K562 (cell line): ENCODE results near the gene PFKFB2. TPM values are rescaled to one million over a fixed set of nuclear protein-coding genes. Genes with fewer than 3 reads are reported as not detected.

Experiments used
- CSDE1 ChIP-seq, 2 experiments: fragments of 450-650 bp; IDR thresholded peaks; 2 replicates each; pipeline ENCODE4 v1.6.1; 2016; ENCODE audit warnings: mild to moderate bottlenecking in 1 of 2
- GABPB2 ChIP-seq: fragments of 250-450 bp; sonication (Bioruptor Pico); conservative IDR thresholded peaks from 2 replicates; pipeline ENCODE4 v1.5.1; 2021; ENCODE audit warnings: mild to moderate bottlenecking
- IRF2 ChIP-seq: sonication (generic); formaldehyde crosslinking; IDR thresholded peaks from 2 replicates; pipeline ENCODE4 v1.8.1; 2022; ENCODE audit warnings: mild to moderate bottlenecking, missing genetic modification reagents
- MYNN ChIP-seq, 2 experiments: sonication (generic); formaldehyde crosslinking in 1 of 2; IDR thresholded peaks; 2 replicates each; pipeline versions ENCODE4 v1.5.0 to v1.6.1; 2016 to 2020; ENCODE audit warnings: antibody characterized with exemption in 1 of 2, missing genetic modification reagents in 1 of 2
- NEUROD1 ChIP-seq: fragments of 150-350 bp; IDR thresholded peaks from 2 replicates; pipeline ENCODE4 v1.6.1; 2014; ENCODE audit warnings: borderline replicate concordance, low read length, low read depth; ENCODE audit not compliant: partially characterized antibody
- NR2C2 ChIP-seq, 2 experiments: fragments of 200-800 bp in 1 of 2; sonication (Bioruptor generic) in 1 of 2; sonication (generic) in 1 of 2; formaldehyde crosslinking in 1 of 2; IDR thresholded peaks; 2 replicates each; pipeline versions ENCODE4 v1.6.1 to v1.8.0; 2016 to 2022; ENCODE audit warnings: mild to moderate bottlenecking in 1 of 2, missing compliant biosample characterization in 1 of 2, missing genetic modification characterization in 1 of 2, missing genetic modification reagents in 1 of 2
- NRF1 ChIP-seq, 2 experiments: fragments of 450-650 bp; IDR thresholded peaks in 1 of 2; conservative IDR thresholded peaks in 1 of 2; 2 replicates each; pipeline ENCODE4 v1.6.1; 2014; ENCODE audit warnings: mild to moderate bottlenecking in 2 of 2
- POLR2AphosphoS2 ChIP-seq: IDR thresholded peaks from 2 replicates; pipeline ENCODE4 v1.6.1; 2012; ENCODE audit warnings: low read length, improper control_type of control experiment
- RERE ChIP-seq: sonication (generic); formaldehyde crosslinking; IDR thresholded peaks from 2 replicates; pipeline ENCODE4 v1.8.0; 2023; ENCODE audit warnings: missing genetic modification reagents, mild to moderate bottlenecking, borderline replicate concordance
- TAF9B ChIP-seq: fragments of 450-650 bp; IDR thresholded peaks from 2 replicates; pipeline ENCODE4 v1.6.1; 2018; ENCODE audit warnings: mild to moderate bottlenecking; ENCODE audit not compliant: partially characterized antibody
- ZC3H4 ChIP-seq: sonication (generic); formaldehyde crosslinking; IDR thresholded peaks from 2 replicates; pipeline ENCODE4 v1.9.0; 2021; ENCODE audit warnings: missing genetic modification reagents, borderline replicate concordance
- ZFPM2 ChIP-seq: fragments of 250-450 bp; sonication (Bioruptor Pico); IDR thresholded peaks from 2 replicates; pipeline ENCODE4 v1.5.1; 2022; ENCODE audit warnings: mild to moderate bottlenecking
- polyA plus RNA-seq, 8 experiments: library from polyadenylated mRNA; depleted of rRNA in 4 of 8; stranded (reverse) in 5 of 8; unstranded in 3 of 8; fragments of >200 nt; fragmentation: Nextera tagmentation in 2 of 8; fragmentation: Illumina TruSeq in 1 of 8; extraction: Ambion mirVana in 2 of 8; extraction: Trizol in 1 of 8; gene quantifications; 2 replicates each; pipeline versions ENCODE4 v1.2.1 to v1.2.3, GENCODE V29; 2011 to 2014; ENCODE audit warnings: inconsistent platforms in 1 of 8, missing spikeins in 1 of 8
- total RNA-seq, 7 experiments: library from RNA; depleted of rRNA in 6 of 7; stranded (reverse); fragments of >200 nt in 6 of 7; fragmentation: Illumina TruSeq in 2 of 7; extraction: Trizol in 2 of 7; gene quantifications; 2 replicates each; pipeline versions ENCODE4 v1.2.1 to v1.2.3, GENCODE V29; 2011 to 2021; ENCODE audit warnings: low replicate concordance in 1 of 7
- TF ChIP-seq, protein P1 (sequence below): conservative IDR thresholded peaks from 2 replicates; pipeline ENCODE4 v1.6.1; 2011; ENCODE audit warnings: low read depth, mild to moderate bottlenecking, low read length; ENCODE audit not compliant: control insufficient read depth
- TF ChIP-seq, protein P2 (sequence below): fragments of 250-450 bp; sonication (Bioruptor Pico); IDR thresholded peaks from 2 replicates; pipeline ENCODE4 v1.9.0; 2021; ENCODE audit warnings: mild to moderate bottlenecking
- TF ChIP-seq, protein P3 (sequence below): IDR thresholded peaks from 2 replicates; pipeline ENCODE4 v1.6.1; 2011; ENCODE audit warnings: borderline replicate concordance, low read depth, mild to moderate bottlenecking, moderate library complexity, low read length; ENCODE audit not compliant: insufficient read depth, poor library complexity, severe bottlenecking

The PFKFB2 gene
- total and polyA plus RNA-seq, 9 of the 15 experiments (the other 6 are each of a cell fraction or from before 2014, with no cell fraction given) = 6.9 to 26.0 (median 16.4) TPM

DNA sequence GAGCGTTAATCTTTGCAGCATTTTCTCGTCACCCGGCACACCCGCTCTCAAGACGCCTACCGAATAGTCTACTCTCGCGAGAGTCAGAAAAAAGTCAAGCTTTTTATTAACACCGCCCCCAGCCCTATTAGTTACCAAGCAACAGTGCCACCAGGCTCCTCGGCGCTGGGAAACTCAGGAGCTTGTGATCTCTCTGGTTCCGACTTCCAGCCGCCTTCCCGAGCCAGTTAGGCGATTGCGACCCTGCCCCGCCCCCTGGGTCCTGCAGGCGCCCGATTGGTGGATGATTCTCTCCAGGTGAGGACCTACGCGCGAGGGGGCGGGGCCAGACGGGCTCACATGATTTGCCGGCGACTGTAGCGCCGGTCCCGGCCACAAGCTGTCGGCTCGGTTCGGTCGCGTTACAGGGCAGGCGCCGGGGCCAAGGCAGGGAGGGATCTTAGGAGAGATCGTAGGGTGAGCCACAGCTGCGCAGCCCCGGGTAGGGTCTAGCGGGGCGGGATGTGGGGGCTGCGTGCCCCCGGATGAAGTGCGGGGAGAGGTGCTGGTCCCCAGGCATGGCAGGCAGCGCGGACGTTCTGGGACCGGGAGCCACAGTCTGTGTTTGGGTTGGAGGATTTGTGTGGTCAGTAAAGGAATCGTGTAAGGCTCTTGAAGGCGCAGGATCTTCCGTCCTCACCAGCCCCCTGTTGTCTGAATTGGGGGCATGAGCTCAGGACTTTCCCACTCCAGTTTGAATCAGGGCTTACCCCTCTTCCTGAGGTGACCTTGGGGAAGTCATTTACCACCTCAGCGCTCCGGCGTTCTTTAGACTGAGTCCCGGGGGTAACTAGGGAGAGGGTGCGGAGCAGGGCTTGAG is at the start of gene PFKFB2 (continued):
- TF ChIP-seq RERE (0 out of 2 replicates have a peak, but pooled peaks have one; percentile 87), POLR2AphosphoS2 (no peak), NR2C2 (CRISPR knock-in tag; IDR thresholded peaks at IDR 0.05) (0 out of 2 replicates have a peak, but pooled peaks have one; percentile 56), NR2C2 (tag; IDR thresholded peaks at IDR 0.05) (peak; percentile 68; the same call in 1 of the 2 replicates), NEUROD1 (peak; percentile 68), NRF1 (conservative IDR thresholded peaks at IDR 0.05 in 1 of 2, IDR thresholded peaks at IDR 0.05 in 1 of 2) (peak; percentile 86 to 88), MYNN (IDR thresholded peaks at IDR 0.05) (peak; percentile 81; the same call in 1 of the 2 replicates), MYNN (CRISPR knock-in tag; IDR thresholded peaks at IDR 0.05) (no peak), ZC3H4 (CRISPR knock-in tag) (peak; percentile 87; the same call in 1 of the 2 replicates), GABPB2 (no peak; the same call in 1 of the 2 replicates), TAF9B (no peak), ZFPM2 (CRISPR knock-in tag) (no peak), IRF2 (CRISPR knock-in tag) (no peak), CSDE1 (IDR thresholded peaks at IDR 0.05) (no peak; a peak in 1 of 4 replicates)
- TF ChIP-seq, protein P1, sequence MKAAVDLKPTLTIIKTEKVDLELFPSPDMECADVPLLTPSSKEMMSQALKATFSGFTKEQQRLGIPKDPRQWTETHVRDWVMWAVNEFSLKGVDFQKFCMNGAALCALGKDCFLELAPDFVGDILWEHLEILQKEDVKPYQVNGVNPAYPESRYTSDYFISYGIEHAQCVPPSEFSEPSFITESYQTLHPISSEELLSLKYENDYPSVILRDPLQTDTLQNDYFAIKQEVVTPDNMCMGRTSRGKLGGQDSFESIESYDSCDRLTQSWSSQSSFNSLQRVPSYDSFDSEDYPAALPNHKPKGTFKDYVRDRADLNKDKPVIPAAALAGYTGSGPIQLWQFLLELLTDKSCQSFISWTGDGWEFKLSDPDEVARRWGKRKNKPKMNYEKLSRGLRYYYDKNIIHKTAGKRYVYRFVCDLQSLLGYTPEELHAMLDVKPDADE = peak; percentile 74; the same call in 1 of the 2 replicates
- TF ChIP-seq, protein P2, sequence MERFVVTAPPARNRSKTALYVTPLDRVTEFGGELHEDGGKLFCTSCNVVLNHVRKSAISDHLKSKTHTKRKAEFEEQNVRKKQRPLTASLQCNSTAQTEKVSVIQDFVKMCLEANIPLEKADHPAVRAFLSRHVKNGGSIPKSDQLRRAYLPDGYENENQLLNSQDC (CRISPR knock-in tag) = 0 out of 2 replicates have a peak, but pooled peaks have one; percentile 24
- TF ChIP-seq, protein P3, sequence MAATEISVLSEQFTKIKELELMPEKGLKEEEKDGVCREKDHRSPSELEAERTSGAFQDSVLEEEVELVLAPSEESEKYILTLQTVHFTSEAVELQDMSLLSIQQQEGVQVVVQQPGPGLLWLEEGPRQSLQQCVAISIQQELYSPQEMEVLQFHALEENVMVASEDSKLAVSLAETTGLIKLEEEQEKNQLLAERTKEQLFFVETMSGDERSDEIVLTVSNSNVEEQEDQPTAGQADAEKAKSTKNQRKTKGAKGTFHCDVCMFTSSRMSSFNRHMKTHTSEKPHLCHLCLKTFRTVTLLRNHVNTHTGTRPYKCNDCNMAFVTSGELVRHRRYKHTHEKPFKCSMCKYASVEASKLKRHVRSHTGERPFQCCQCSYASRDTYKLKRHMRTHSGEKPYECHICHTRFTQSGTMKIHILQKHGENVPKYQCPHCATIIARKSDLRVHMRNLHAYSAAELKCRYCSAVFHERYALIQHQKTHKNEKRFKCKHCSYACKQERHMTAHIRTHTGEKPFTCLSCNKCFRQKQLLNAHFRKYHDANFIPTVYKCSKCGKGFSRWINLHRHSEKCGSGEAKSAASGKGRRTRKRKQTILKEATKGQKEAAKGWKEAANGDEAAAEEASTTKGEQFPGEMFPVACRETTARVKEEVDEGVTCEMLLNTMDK = peak; percentile 79
